Stomach (tissue), 4 donors: Measurements from ENCODE around the gene HSPBP1.

Experiments
- CTCF ChIP-seq, 7 experiments: fragments of 450-650 bp in 4 of 7; fragments of 200-600 bp in 3 of 7; sonication (generic) in 3 of 7; IDR thresholded peaks; one replicate each; pipeline ENCODE4 v1.5.1; 2016 to 2019; ENCODE audit warnings: antibody characterized with exemption in 7 of 7, control low read depth in 2 of 7, mild to moderate bottlenecking in 1 of 7
- POLR2A ChIP-seq, 4 donors: fragments of 450-650 bp; IDR thresholded peaks; one replicate each; pipeline ENCODE4 v1.6.1; 2016; ENCODE audit warnings: antibody characterized with exemption in 4 of 4, control low read depth in 2 of 4, mild to moderate bottlenecking in 1 of 4, moderate library complexity in 1 of 4
- POLR2AphosphoS5 ChIP-seq, 3 donors: sonication (generic); formaldehyde crosslinking; IDR thresholded peaks; one replicate each; pipeline ENCODE4 v1.6.1; 2016; ENCODE audit warnings: antibody characterized with exemption in 3 of 3

GRCh38 chr19:55279340-55279739 is 570 bp downstream of the HSPBP1 start:
- TF ChIP-seq CTCF (IDR thresholded peaks at IDR 0.05) = no peak
- no peak for TF ChIP-seq POLR2A (IDR thresholded peaks at IDR 0.05)
- TF ChIP-seq POLR2AphosphoS5 (IDR thresholded peaks at IDR 0.05) = no peak
